Stimulated activated CD4-positive, alpha-beta T cell treated with anti-CD3 and anti-CD28 coated beads, Interleukin-1b, Interleukin-23, amount 100 ng/mL, for 4 hours (primary cell): ENCODE results near the gene IRGC.

Source experiments
- DNase-seq, 2 donors: peaks; one replicate each; pipeline ENCODE4 v3.0.0-alpha.2; 2020; ENCODE audit warnings: low read depth in 2 of 2

IRGC gene

GRCh38 chr19:43690890-43691289 lies 25.0 kb upstream of the IRGC start:
- no peak for DNase-seq

GRCh38 chr19:43691755-43692154 lies 24.1 kb upstream of the IRGC start:
- DNase-seq = no peak

GRCh38 chr19:43692385-43692784 lies 23.5 kb upstream of the IRGC start:
- no peak for DNase-seq

- no peak for DNase-seq
Measured at GRCh38 chr19:43692877-43693276, 23.0 kb upstream of the IRGC start.

GRCh38 chr19:43694553-43694952 lies 21.3 kb upstream of the IRGC start:
- DNase-seq = no peak

GRCh38 chr19:43695985-43696704 lies 19.7 kb upstream of the IRGC start:
- no peak for DNase-seq

- no peak for DNase-seq
Measured at GRCh38 chr19:43697295-43697694, 18.6 kb upstream of the IRGC start.

GRCh38 chr19:43699506-43700394 lies 16.1 kb upstream of the IRGC start:
- no peak for DNase-seq

- no peak for DNase-seq
Measured at GRCh38 chr19:43700395-43701000, 15.4 kb upstream of the IRGC start.

- DNase-seq = no peak
Measured at GRCh38 chr19:43704002-43704705, 11.7 kb upstream of the IRGC start.

- no peak for DNase-seq
Measured at GRCh38 chr19:43705729-43706128, 10.1 kb upstream of the IRGC start.

- no peak for DNase-seq
Measured at GRCh38 chr19:43707158-43707712, 8.6 kb upstream of the IRGC start.

- DNase-seq = no peak
Measured at GRCh38 chr19:43708716-43709115, 7.2 kb upstream of the IRGC start.

- no peak for DNase-seq
Measured at GRCh38 chr19:43711751-43712355, 4.0 kb upstream of the IRGC start.

GRCh38 chr19:43713208-43713607 lies 2.7 kb upstream of the IRGC start:
- DNase-seq = no peak

- no peak for DNase-seq
Measured at GRCh38 chr19:43718627-43719377, 2.9 kb downstream of the IRGC start.

GRCh38 chr19:43719378-43719868 lies 3.5 kb downstream of the IRGC start:
- DNase-seq = no peak

- no peak for DNase-seq
Measured at GRCh38 chr19:43719918-43720317, 4.0 kb downstream of the IRGC start.

GRCh38 chr19:43720936-43721335 lies 5.1 kb downstream of the IRGC start:
- no peak for DNase-seq

- DNase-seq = no peak
Measured at GRCh38 chr19:43721469-43722048, 5.7 kb downstream of the IRGC start.
